HEK293 (cell line): ENCODE data around the gene TMEM131L.
A peak's percentile ranks its signal among the peaks of the same experiment; 100 is the strongest.

Source experiments
- BCL11A ChIP-seq: fragments of 450-650 bp; formaldehyde crosslinking; IDR thresholded peaks from 2 replicates; pipeline ENCODE4 v1.5.1; 2016; ENCODE audit warnings: low read depth, missing biosample characterization, missing genetic modification characterization
- GLI2 ChIP-seq: fragments of 450-650 bp; formaldehyde crosslinking; IDR thresholded peaks from 2 replicates; pipeline ENCODE4; 2017; ENCODE audit warnings: missing biosample characterization, missing genetic modification characterization, low read depth, borderline replicate concordance
- KLF9 ChIP-seq: fragments of 450-650 bp; formaldehyde crosslinking; IDR thresholded peaks from 2 replicates; pipeline ENCODE4 v1.5.1; 2016; ENCODE audit warnings: missing biosample characterization, missing genetic modification characterization, low read depth
- MEIS1 ChIP-seq: sonication (generic); formaldehyde crosslinking; IDR thresholded peaks from 2 replicates; pipeline ENCODE4 v1.8.1; 2022; ENCODE audit warnings: missing genetic modification reagents, mild to moderate bottlenecking, borderline replicate concordance
- OVOL3 ChIP-seq: fragments of 450-650 bp; formaldehyde crosslinking; IDR thresholded peaks from 2 replicates; pipeline ENCODE4 v1.5.1; 2016; ENCODE audit warnings: missing biosample characterization, missing genetic modification characterization
- REPIN1 ChIP-seq: fragments of 450-650 bp; formaldehyde crosslinking; IDR thresholded peaks from 2 replicates; pipeline ENCODE4 v1.5.1; 2017; ENCODE audit warnings: missing biosample characterization, missing genetic modification characterization, low read depth
- SALL2 ChIP-seq: fragments of 450-650 bp; formaldehyde crosslinking; IDR thresholded peaks from 2 replicates; pipeline ENCODE4 v1.5.0; 2017; ENCODE audit warnings: missing biosample characterization, mild to moderate bottlenecking, missing genetic modification characterization, borderline replicate concordance
- SCRT1 ChIP-seq: fragments of 450-650 bp; formaldehyde crosslinking; IDR thresholded peaks from 2 replicates; pipeline ENCODE4 v1.5.1; 2016; ENCODE audit warnings: missing biosample characterization, missing genetic modification characterization, borderline replicate concordance
- SP7 ChIP-seq: fragments of 450-650 bp; formaldehyde crosslinking; IDR thresholded peaks from 2 replicates; pipeline ENCODE4 v1.5.1; 2016; ENCODE audit warnings: missing biosample characterization, missing genetic modification characterization
- YY1 ChIP-seq: fragments of 450-650 bp; formaldehyde crosslinking; IDR thresholded peaks from 2 replicates; pipeline ENCODE4 v1.5.1; 2018; ENCODE audit warnings: missing biosample characterization, missing genetic modification characterization
- ZBTB48 ChIP-seq: fragments of 450-650 bp; formaldehyde crosslinking; IDR thresholded peaks from 2 replicates; pipeline ENCODE4 v1.5.1; 2016; ENCODE audit warnings: missing biosample characterization, missing genetic modification characterization
- ZFHX2 ChIP-seq: fragments of 450-650 bp; formaldehyde crosslinking; conservative IDR thresholded peaks from 2 replicates; pipeline ENCODE4 v1.5.1; 2016; ENCODE audit warnings: missing biosample characterization, missing genetic modification characterization
- ZFP69B ChIP-seq: fragments of 450-650 bp; formaldehyde crosslinking; IDR thresholded peaks from 2 replicates; pipeline ENCODE4 v1.5.1; 2016; ENCODE audit warnings: missing biosample characterization, missing genetic modification characterization
- ZNF112 ChIP-seq: fragments of 450-650 bp; formaldehyde crosslinking; IDR thresholded peaks from 2 replicates; pipeline ENCODE4 v1.5.0; 2017; ENCODE audit warnings: missing biosample characterization, missing genetic modification characterization
- ZNF132 ChIP-seq: fragments of 450-650 bp; formaldehyde crosslinking; IDR thresholded peaks from 2 replicates; pipeline ENCODE4 v1.5.1; 2017; ENCODE audit warnings: missing biosample characterization, missing genetic modification characterization, borderline replicate concordance
- ZNF140 ChIP-seq: fragments of 450-650 bp; formaldehyde crosslinking; IDR thresholded peaks from 2 replicates; pipeline ENCODE4 v1.5.1; 2016; ENCODE audit warnings: missing biosample characterization, missing genetic modification characterization
- ZNF16 ChIP-seq: fragments of 450-650 bp; formaldehyde crosslinking; IDR thresholded peaks from 2 replicates; pipeline ENCODE4 v1.5.1; 2016; ENCODE audit warnings: low read depth, missing biosample characterization, missing genetic modification characterization
- ZNF174 ChIP-seq: fragments of 450-650 bp; formaldehyde crosslinking; IDR thresholded peaks from 2 replicates; pipeline ENCODE4 v1.5.0; 2017; ENCODE audit warnings: missing biosample characterization, mild to moderate bottlenecking, missing genetic modification characterization
- ZNF2 ChIP-seq: fragments of 450-650 bp; formaldehyde crosslinking; IDR thresholded peaks from 2 replicates; pipeline ENCODE4 v1.5.1; 2016; ENCODE audit warnings: missing biosample characterization, missing genetic modification characterization
- ZNF211 ChIP-seq: fragments of 450-650 bp; formaldehyde crosslinking; IDR thresholded peaks from 2 replicates; pipeline ENCODE4 v1.5.1; 2016; ENCODE audit warnings: low read depth, missing biosample characterization, missing genetic modification characterization
- ZNF23 ChIP-seq: fragments of 450-650 bp; formaldehyde crosslinking; IDR thresholded peaks from 2 replicates; pipeline ENCODE4 v1.5.1; 2016; ENCODE audit warnings: missing biosample characterization, missing genetic modification characterization, borderline replicate concordance
- ZNF274 ChIP-seq, 2 experiments: fragments of 200-500 bp in 1 of 2; fragments of 450-650 bp in 1 of 2; sonication (Bioruptor generic) in 1 of 2; formaldehyde crosslinking in 1 of 2; IDR thresholded peaks; 2 replicates each; pipeline versions ENCODE4 v1.5.1 to v1.6.1; 2014 to 2016; ENCODE audit warnings: borderline replicate concordance in 1 of 2, inconsistent platforms in 1 of 2, low read length in 1 of 2, missing biosample characterization in 1 of 2, missing genetic modification characterization in 1 of 2
- ZNF335 ChIP-seq: fragments of 450-650 bp; formaldehyde crosslinking; conservative IDR thresholded peaks from 2 replicates; pipeline ENCODE4 v1.5.1; 2016; ENCODE audit warnings: missing biosample characterization, missing genetic modification characterization
- ZNF354C ChIP-seq: fragments of 450-650 bp; formaldehyde crosslinking; IDR thresholded peaks from 2 replicates; pipeline ENCODE4 v1.5.1; 2016; ENCODE audit warnings: missing biosample characterization, missing genetic modification characterization, low read depth, borderline replicate concordance
- ZNF404 ChIP-seq: fragments of 450-650 bp; formaldehyde crosslinking; IDR thresholded peaks from 2 replicates; pipeline ENCODE4 v1.5.1; 2017; ENCODE audit warnings: missing biosample characterization, missing genetic modification characterization
- ZNF423 ChIP-seq: fragments of 450-650 bp; formaldehyde crosslinking; IDR thresholded peaks from 2 replicates; pipeline ENCODE4 v1.5.1; 2016; ENCODE audit warnings: missing biosample characterization, missing genetic modification characterization
- ZNF473 ChIP-seq: fragments of 450-650 bp; formaldehyde crosslinking; IDR thresholded peaks from 2 replicates; pipeline ENCODE4 v1.5.1; 2017; ENCODE audit warnings: missing biosample characterization, missing genetic modification characterization
- ZNF560 ChIP-seq: fragments of 450-650 bp; formaldehyde crosslinking; IDR thresholded peaks from 2 replicates; pipeline ENCODE4 v1.5.1; 2017; ENCODE audit warnings: missing biosample characterization, missing genetic modification characterization, borderline replicate concordance
- ZNF664 ChIP-seq: fragments of 450-650 bp; formaldehyde crosslinking; IDR thresholded peaks from 2 replicates; pipeline ENCODE4 v1.5.1; 2016; ENCODE audit warnings: missing biosample characterization, missing genetic modification characterization
- ZNF843 ChIP-seq: fragments of 450-650 bp; formaldehyde crosslinking; IDR thresholded peaks from 2 replicates; pipeline ENCODE4 v1.5.1; 2016; ENCODE audit warnings: missing biosample characterization, missing genetic modification characterization
- TF ChIP-seq, protein P1 (sequence below): fragments of 450-650 bp; formaldehyde crosslinking; IDR thresholded peaks from 2 replicates; pipeline ENCODE4 v1.5.1; 2016; ENCODE audit warnings: missing biosample characterization, missing genetic modification characterization, borderline replicate concordance
- TF ChIP-seq, protein P2 (sequence below): fragments of 450-650 bp; formaldehyde crosslinking; IDR thresholded peaks from 2 replicates; pipeline ENCODE4 v1.5.1; 2016; ENCODE audit warnings: missing biosample characterization, missing genetic modification characterization
- TF ChIP-seq, protein P3 (sequence below): fragments of 450-650 bp; IDR thresholded peaks from 2 replicates; pipeline ENCODE4 v1.5.1; 2018; ENCODE audit warnings: missing biosample characterization, missing genetic modification characterization
- TF ChIP-seq, protein P4 (sequence below): fragments of 450-650 bp; formaldehyde crosslinking; IDR thresholded peaks from 2 replicates; pipeline ENCODE4 v1.5.1; 2017; ENCODE audit warnings: missing biosample characterization, missing genetic modification characterization

Gene TMEM131L

DNA sequence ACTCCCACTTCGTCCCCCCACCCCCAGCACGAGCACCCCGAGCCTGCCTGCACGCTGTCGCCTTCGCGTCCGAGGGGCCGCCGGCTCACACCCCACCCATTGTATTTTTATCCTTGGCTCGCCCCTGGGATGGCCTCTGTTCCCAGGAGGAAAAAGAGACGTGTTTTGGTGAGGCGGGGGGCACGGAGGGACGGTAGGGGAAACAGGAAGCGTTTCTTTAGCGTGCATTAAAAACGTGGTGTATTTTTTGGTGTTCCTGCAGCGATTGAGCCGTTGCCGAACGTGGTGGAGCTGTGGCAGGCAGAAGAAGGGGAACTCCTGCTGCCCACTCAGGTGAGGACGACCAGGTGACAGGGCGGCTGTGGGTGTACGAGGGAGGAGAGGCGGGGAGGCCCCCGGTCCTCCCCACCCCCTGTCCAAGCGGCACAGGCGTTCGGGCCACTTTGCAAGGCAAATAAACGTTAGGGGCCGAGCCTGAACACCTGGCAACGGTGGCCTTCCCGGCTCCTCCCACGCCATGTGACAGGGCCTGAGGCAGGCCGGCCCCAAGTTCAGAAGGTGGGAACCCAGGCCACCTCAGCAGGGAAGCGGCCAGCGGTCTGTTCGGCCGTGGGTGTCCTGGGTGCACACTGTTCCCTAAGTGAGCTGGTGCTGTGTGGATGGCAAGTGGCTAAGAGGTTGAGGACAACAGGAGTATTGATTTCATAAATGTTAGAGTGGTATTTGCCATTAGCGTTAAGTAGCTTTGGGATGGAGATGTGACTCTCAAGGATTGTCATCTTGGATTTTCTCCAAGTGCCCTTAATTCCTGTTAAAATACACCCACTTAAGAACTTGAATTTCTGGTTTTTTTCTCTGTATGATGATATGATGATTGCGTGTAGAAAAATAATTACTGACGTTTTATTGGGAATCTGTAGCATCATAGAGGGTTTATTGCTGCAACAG, 1.1 kb downstream of the TMEM131L start (continued):
- TF ChIP-seq ZNF16 (tag by site-specific recombination) (no peak), BCL11A (tag by site-specific recombination) (no peak), ZNF23 (tag by site-specific recombination) (no peak), SP7 (tag by site-specific recombination) (peak; percentile 47; the same call in 1 of the 2 replicates), OVOL3 (no peak), GLI2 (tag by site-specific recombination) (no peak), ZNF211 (tag by site-specific recombination) (no peak), ZNF843 (0 out of 2 replicates have a peak, but pooled peaks have one; percentile 71), ZNF140 (tag by site-specific recombination) (no peak), ZBTB48 (tag by site-specific recombination) (peak; percentile 85), REPIN1 (tag by site-specific recombination) (no peak), ZFP69B (tag by site-specific recombination) (no peak), ZNF423 (tag by site-specific recombination) (no peak), YY1 (tag by site-specific recombination) (no peak), ZNF354C (tag by site-specific recombination) (no peak), ZNF132 (tag by site-specific recombination) (no peak), ZNF274 (IDR thresholded peaks at IDR 0.05; ENCODE audit: low read length) (no peak), ZNF274 (tag by site-specific recombination; IDR thresholded peaks at IDR 0.05; ENCODE audit: borderline replicate concordance) (no peak), KLF9 (tag by site-specific recombination) (no peak), SCRT1 (tag by site-specific recombination) (0 out of 2 replicates have a peak, but pooled peaks have one; percentile 51), ZNF2 (tag by site-specific recombination) (no peak; the same call in 1 of the 2 replicates), ZNF404 (no peak), ZNF664 (tag by site-specific recombination) (no peak), ZNF112 (tag by site-specific recombination) (no peak), MEIS1 (CRISPR knock-in tag) (no peak), ZFHX2 (tag by site-specific recombination) (peak; percentile 89), ZNF174 (tag by site-specific recombination) (no peak), ZNF335 (peak; percentile 89), SALL2 (tag by site-specific recombination) (no peak), ZNF473 (tag by site-specific recombination) (no peak), ZNF560 (tag by site-specific recombination) (no peak)
- TF ChIP-seq, protein P1, sequence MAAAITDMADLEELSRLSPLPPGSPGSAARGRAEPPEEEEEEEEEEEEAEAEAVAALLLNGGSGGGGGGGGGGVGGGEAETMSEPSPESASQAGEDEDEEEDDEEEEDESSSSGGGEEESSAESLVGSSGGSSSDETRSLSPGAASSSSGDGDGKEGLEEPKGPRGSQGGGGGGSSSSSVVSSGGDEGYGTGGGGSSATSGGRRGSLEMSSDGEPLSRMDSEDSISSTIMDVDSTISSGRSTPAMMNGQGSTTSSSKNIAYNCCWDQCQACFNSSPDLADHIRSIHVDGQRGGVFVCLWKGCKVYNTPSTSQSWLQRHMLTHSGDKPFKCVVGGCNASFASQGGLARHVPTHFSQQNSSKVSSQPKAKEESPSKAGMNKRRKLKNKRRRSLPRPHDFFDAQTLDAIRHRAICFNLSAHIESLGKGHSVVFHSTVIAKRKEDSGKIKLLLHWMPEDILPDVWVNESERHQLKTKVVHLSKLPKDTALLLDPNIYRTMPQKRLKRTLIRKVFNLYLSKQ (tag by site-specific recombination): no peak
- TF ChIP-seq, protein P2, sequence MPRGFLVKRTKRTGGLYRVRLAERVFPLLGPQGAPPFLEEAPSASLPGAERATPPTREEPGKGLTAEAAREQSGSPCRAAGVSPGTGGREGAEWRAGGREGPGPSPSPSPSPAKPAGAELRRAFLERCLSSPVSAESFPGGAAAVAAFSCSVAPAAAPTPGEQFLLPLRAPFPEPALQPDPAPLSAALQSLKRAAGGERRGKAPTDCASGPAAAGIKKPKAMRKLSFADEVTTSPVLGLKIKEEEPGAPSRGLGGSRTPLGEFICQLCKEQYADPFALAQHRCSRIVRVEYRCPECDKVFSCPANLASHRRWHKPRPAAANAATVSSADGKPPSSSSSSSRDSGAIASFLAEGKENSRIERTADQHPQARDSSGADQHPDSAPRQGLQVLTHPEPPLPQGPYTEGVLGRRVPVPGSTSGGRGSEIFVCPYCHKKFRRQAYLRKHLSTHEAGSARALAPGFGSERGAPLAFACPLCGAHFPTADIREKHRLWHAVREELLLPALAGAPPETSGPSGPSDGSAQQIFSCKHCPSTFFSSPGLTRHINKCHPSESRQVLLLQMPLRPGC (tag by site-specific recombination): no peak
- TF ChIP-seq, protein P3, sequence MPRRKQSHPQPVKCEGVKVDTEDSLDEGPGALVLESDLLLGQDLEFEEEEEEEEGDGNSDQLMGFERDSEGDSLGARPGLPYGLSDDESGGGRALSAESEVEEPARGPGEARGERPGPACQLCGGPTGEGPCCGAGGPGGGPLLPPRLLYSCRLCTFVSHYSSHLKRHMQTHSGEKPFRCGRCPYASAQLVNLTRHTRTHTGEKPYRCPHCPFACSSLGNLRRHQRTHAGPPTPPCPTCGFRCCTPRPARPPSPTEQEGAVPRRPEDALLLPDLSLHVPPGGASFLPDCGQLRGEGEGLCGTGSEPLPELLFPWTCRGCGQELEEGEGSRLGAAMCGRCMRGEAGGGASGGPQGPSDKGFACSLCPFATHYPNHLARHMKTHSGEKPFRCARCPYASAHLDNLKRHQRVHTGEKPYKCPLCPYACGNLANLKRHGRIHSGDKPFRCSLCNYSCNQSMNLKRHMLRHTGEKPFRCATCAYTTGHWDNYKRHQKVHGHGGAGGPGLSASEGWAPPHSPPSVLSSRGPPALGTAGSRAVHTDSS (tag by site-specific recombination): no peak
- TF ChIP-seq, protein P4, sequence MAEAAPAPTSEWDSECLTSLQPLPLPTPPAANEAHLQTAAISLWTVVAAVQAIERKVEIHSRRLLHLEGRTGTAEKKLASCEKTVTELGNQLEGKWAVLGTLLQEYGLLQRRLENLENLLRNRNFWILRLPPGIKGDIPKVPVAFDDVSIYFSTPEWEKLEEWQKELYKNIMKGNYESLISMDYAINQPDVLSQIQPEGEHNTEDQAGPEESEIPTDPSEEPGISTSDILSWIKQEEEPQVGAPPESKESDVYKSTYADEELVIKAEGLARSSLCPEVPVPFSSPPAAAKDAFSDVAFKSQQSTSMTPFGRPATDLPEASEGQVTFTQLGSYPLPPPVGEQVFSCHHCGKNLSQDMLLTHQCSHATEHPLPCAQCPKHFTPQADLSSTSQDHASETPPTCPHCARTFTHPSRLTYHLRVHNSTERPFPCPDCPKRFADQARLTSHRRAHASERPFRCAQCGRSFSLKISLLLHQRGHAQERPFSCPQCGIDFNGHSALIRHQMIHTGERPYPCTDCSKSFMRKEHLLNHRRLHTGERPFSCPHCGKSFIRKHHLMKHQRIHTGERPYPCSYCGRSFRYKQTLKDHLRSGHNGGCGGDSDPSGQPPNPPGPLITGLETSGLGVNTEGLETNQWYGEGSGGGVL (tag by site-specific recombination): no peak
- TF ChIP-seq, all 188 proteins: peak for 34
